ENCODE measurements around the gene SLITRK2. TPM values are rescaled to one million over a fixed set of nuclear protein-coding genes. Genes with fewer than 3 reads are reported as not detected.

SLITRK2 gene
- total RNA-seq, 1 donor from 2014 or later: 0.32 TPM

DNA sequence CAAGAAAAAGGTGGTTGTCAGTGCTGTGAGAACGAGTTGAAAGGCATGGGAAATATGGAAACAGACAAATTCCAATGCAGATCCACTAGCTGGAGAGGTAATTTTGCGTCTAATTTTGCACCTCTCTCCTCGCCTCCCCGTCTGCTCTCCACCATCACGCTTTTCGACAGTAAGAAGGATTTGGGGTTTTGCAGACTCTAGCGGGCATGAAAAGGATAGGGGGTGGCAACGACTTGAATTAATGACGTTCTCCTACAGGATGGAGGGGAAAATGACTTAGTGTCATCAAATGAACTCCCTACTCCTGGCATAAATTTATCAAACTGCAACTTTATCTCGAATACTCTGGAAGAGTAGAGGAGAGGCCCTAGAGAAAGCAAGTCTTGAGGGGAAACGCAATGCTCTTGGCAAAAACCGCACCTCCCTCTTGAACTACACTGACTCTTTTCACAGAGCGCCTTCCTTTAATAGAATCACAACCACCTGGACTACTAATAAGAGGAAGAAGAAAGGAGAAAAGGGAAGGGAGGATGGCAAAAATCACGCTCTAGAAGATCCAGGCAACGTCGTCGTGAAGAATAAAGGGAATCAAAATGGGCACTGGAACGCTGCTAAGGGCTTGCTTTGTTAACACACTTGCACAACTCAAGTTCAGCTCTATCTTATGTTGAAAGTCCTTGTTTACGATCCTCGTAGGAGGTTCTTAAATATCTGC, 871 bp upstream of the SLITRK2 start:
- Histone ChIP-seq H3K9me3 (no peaks in the 10 kb centered on the region), H3K27me3 (no peaks in the 10 kb centered on the region), H3K4me3 (no peak overlapping the region), H3K36me3 (no peaks in the 10 kb centered on the region), H3K27ac (no peak overlapping the region), H3K4me1 (no peaks in the 10 kb centered on the region)
- intact Hi-C loops (cut with DNase I): no loop called here
- no peak for DNase-seq
- TF ChIP-seq, protein P1, sequence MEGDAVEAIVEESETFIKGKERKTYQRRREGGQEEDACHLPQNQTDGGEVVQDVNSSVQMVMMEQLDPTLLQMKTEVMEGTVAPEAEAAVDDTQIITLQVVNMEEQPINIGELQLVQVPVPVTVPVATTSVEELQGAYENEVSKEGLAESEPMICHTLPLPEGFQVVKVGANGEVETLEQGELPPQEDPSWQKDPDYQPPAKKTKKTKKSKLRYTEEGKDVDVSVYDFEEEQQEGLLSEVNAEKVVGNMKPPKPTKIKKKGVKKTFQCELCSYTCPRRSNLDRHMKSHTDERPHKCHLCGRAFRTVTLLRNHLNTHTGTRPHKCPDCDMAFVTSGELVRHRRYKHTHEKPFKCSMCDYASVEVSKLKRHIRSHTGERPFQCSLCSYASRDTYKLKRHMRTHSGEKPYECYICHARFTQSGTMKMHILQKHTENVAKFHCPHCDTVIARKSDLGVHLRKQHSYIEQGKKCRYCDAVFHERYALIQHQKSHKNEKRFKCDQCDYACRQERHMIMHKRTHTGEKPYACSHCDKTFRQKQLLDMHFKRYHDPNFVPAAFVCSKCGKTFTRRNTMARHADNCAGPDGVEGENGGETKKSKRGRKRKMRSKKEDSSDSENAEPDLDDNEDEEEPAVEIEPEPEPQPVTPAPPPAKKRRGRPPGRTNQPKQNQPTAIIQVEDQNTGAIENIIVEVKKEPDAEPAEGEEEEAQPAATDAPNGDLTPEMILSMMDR (IDR thresholded peaks at IDR 0.05): no peak
- ATAC-seq: no peak

DNA sequence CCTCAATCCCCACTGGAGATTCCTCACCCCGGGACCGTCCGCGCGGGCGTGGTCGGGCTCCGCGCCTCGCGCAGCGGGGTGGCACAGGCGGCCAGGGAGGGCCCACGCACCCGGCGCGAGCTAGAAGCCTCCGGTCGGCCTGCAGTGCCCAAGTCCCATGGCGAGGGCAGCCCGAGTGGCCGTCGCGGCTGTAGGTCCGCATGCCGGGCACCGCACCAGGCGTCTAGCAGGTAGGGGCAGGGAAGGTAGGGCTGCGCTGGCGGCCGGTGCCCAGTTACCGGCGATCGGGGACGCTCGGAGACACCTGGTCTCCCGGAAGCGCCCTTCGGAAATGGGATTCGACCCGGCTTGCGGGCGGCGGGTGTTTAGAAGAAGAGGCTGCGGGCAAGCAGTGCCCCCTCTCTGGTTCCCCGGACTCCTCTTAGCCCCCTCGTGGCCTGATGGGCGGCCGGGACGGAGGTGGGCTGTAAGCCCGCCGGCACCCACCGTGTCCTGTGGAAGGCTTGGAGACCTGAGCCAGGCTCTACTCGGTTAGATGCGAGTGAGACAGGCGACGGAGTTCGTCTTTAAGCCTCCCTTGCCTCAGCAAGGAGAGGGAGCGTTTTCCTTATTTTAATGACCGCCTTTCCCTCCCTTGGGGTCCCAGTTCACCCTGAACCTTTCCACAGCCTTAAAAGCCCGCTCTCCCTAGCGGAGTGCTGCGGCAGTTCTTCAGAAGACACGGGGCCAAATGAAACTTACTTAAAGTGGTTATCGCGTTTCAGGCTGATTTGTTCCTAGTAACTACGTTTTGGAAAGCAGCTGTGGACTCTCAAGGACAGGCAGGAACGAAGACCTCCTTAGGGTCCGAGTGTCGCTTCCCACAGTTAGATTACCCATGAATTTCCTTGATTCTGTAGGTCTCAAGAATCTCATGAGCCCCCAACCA, 821 bp downstream of the SLITRK2 start:
- Histone ChIP-seq H3K4me3 (no peak overlapping the region), H3K9me3 (no peaks in the 10 kb centered on the region), H3K4me1 (no peaks in the 10 kb centered on the region), H3K27me3 (no peaks in the 10 kb centered on the region), H3K36me3 (no peaks in the 10 kb centered on the region), H3K27ac (no peak overlapping the region)
- intact Hi-C loops (cut with DNase I): no loop called here
- no peak for ATAC-seq
- DNase-seq: no peak
- TF ChIP-seq, protein P1 (IDR thresholded peaks at IDR 0.05): no peak

DNA sequence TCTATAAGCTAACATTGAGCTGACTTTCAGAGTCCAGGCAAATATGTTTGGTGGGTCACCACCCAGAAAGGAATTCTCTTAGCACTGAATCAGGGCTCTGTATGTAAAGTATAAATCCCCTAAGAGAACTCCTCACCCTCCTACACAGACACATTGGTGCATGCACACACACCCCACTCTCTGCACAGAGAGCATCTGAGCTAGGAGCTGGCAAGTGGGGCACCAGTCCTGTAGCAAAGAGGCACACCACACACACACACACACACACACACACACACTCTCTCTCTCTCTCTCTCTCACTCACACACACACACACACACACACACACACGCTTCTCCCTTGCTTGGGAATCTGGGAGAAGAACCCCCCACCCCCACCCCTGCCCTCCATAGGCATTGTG, 3.2 kb downstream of the SLITRK2 start:
- intact Hi-C loops (cut with DNase I): no loop called here
- H3K27me3 ChIP-seq: no peaks in the 10 kb centered on the region
- DNase-seq (no peak), ATAC-seq (no peak)
- TF ChIP-seq, protein P1 (IDR thresholded peaks at IDR 0.05): no peak
- H3K27ac ChIP-seq: no peak overlapping the region
- H3K36me3 ChIP-seq: no peaks in the 10 kb centered on the region
- H3K4me3 ChIP-seq: no peak overlapping the region
- H3K9me3 ChIP-seq: no peaks in the 10 kb centered on the region
- no peaks in the 10 kb centered on the region for H3K4me1 ChIP-seq

DNA sequence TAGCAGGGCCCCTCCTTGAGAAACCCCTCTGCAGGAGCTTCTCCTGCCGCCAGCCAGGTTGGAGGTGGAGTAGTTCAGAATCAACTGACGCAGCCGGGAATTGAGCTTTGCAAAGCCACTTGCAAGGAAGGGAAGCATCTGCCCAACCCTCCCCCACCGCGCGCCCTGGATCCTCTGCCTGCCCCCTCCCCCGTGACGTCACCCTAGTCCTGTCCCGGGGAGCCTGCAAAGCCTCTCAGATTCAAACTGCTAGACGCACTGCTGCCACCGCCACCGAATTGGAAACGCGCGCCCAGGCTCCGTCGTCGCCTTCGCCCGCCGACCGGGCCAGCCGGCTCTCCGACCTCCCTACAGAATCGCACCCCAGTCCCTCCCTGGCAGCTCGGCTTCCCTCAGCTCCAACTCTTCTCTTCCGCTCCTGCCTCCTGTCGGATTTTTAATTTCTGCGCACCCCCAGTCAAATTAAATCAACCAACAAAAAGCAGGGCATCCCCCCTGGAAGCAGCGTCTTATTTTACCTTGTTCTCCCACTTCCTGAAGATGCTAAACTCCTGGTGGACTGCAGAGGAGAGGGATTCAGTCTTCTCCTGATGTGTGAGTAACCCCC, 3.8 kb downstream of the SLITRK2 start:
- H3K9me3 ChIP-seq: no peaks in the 10 kb centered on the region
- no peak overlapping the region for H3K27ac ChIP-seq
- ATAC-seq (no peak), DNase-seq (no peak)
- TF ChIP-seq, protein P1 (IDR thresholded peaks at IDR 0.05): no peak
- H3K4me1 ChIP-seq: no peaks in the 10 kb centered on the region
- no peak overlapping the region for H3K4me3 ChIP-seq
- no peaks in the 10 kb centered on the region for H3K27me3 ChIP-seq
- H3K36me3 ChIP-seq: no peaks in the 10 kb centered on the region
- intact Hi-C loops (cut with DNase I): no loop called here

DNA sequence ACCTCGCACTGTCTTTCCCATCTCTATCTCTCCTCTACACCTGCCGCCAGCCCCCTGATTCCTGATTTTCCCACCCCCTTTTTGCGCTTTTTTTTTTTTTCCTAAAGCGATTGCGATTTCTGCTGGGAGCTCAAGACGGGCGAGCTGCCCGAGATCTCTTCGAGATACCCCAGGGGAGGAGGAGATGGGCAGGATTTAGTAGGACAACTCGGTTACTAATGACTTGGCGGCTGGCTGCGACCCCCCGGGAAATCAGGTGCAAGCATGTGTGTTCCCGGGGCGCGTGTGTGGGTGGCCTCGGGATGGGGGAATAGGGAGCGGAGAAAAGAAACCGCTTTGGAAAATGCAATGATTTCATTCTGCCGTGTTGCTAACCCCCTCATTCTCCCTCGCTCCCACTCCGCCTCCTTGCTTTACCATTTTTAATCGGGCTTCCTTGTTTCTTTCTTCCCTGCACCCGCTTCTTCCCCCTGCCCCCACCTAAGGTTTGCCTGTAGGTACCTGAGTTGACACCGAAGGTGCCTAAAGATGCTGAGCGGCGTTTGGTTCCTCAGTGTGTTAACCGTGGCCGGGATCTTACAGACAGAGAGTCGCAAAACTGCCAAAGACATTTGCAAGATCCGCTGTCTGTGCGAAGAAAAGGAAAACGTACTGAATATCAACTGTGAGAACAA, 4.4 kb downstream of the SLITRK2 start:
- Histone ChIP-seq H3K4me3 (no peak overlapping the region), H3K27me3 (no peaks in the 10 kb centered on the region), H3K9me3 (no peaks in the 10 kb centered on the region), H3K36me3 (no peaks in the 10 kb centered on the region), H3K4me1 (no peaks in the 10 kb centered on the region), H3K27ac (no peak overlapping the region)
- TF ChIP-seq, protein P1 (IDR thresholded peaks at IDR 0.05): no peak
- DNase-seq (no peak), ATAC-seq (no peak)
- intact Hi-C loops (cut with DNase I): no loop called here
